Amygdala (tissue), 56 donors: ENCODE results near the gene ABCG5.

Experiments
- DNase-seq, 56 donors: peaks; one replicate each; lab custom pipeline; 2025; lab: John Stamatoyannopoulos, UW

Gene ABCG5

GRCh38 chr2:43838560-43839267 lies at the start of gene ABCG5, which contains the start of gene ABCG8:
Gene ABCG5, minus strand, starts transcription at chr2:43838839. Its CDS starts 160 bp downstream, at chr2:43838679.
Gene ABCG8, plus strand, starts transcription at chr2:43838971. Its CDS starts 83 bp downstream, at chr2:43839054.
- no peak for DNase-seq

GRCh38 chr2:43887176-43887575 lies 48.5 kb upstream of the ABCG5 start:
- DNase-seq = no peak

GRCh38 chr2:43885132-43885632 lies 46.5 kb upstream of the ABCG5 start:
- DNase-seq = no peak

DNA sequence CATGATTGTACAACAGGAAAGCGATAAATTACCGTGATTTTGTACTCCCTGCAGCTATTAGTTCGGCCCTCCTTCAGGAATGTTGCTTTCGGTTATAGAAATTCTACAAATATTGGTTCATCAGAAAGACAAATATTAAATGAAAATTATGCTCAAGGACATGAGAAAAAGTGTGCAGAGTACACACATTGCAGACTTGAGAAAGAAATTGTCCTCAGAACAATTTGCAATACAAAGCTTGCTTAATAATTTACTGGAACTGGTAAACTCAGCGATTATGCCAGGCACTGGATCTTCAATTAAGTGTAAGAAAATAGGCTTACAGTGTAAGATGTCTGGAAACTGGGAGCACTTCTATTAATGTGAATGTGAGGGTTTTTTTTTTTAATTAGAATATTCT lies 46.0 kb upstream of the ABCG5 start:
- DNase-seq = no peak

- no peak for DNase-seq
Measured at GRCh38 chr2:43882312-43882711, 43.7 kb upstream of the ABCG5 start.

- DNase-seq = no peak
Measured at GRCh38 chr2:43880952-43881351, 42.3 kb upstream of the ABCG5 start.

GRCh38 chr2:43880471-43880870 lies 41.8 kb upstream of the ABCG5 start:
- DNase-seq = no peak

DNA sequence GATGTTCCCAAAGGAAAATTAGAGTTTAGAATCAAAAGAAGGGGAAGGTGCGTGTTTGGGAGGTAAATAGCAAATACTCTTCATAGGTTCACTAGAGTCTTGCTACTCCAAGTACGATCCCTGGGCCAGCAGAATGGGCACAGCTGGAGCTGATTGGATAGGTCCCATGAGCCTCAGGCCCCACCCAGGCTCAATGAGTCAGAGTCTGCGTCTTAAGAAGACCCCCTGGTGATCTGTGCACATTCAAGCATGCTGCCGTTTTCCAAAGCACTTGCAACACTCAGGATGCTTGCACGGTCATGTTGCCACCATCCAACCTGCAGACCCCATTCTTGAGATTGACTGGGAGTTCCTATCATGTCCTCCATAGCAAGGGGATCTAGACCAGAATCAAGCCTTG lies 40.6 kb upstream of the ABCG5 start:
- DNase-seq = no peak

- peak in 38 of 56 donors; percentile 5 to 80 (median 38) for DNase-seq
Measured at GRCh38 chr2:43877782-43878464, 39.3 kb upstream of the ABCG5 start.

- no peak for DNase-seq
Measured at GRCh38 chr2:43874776-43875451, 36.3 kb upstream of the ABCG5 start.

DNA sequence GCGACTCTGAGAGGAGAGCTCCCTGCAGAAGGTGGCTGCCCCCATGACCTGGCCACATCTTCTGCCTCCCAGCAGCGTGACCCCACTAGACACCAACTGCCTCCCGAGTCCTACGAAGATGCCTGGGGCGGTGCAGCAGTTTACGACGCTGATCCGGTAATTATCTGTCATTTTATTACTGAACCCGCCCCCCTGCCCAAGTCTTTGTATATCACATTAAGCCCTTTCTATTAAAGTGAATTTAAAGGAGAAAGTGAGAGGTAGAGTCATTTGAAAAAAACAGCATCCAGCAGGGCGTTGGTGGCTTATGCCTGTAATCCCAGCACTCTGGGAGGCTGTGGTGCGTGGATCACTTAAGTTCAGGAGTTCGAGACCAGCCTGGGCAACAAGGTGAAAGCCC lies 33.5 kb upstream of the ABCG5 start:
- DNase-seq = no peak

GRCh38 chr2:43855292-43855691 lies 16.7 kb upstream of the ABCG5 start:
- DNase-seq = no peak

GRCh38 chr2:43854671-43855070 lies 16.0 kb upstream of the ABCG5 start:
- no peak for DNase-seq

GRCh38 chr2:43853141-43854081 lies 14.8 kb upstream of the ABCG5 start:
- DNase-seq = no peak

- no peak for DNase-seq
Measured at GRCh38 chr2:43852196-43852730, 13.6 kb upstream of the ABCG5 start.

- DNase-seq = no peak
Measured at GRCh38 chr2:43851011-43851980, 12.7 kb upstream of the ABCG5 start.

- no peak for DNase-seq
Measured at GRCh38 chr2:43848214-43848613, 9.6 kb upstream of the ABCG5 start.

DNA sequence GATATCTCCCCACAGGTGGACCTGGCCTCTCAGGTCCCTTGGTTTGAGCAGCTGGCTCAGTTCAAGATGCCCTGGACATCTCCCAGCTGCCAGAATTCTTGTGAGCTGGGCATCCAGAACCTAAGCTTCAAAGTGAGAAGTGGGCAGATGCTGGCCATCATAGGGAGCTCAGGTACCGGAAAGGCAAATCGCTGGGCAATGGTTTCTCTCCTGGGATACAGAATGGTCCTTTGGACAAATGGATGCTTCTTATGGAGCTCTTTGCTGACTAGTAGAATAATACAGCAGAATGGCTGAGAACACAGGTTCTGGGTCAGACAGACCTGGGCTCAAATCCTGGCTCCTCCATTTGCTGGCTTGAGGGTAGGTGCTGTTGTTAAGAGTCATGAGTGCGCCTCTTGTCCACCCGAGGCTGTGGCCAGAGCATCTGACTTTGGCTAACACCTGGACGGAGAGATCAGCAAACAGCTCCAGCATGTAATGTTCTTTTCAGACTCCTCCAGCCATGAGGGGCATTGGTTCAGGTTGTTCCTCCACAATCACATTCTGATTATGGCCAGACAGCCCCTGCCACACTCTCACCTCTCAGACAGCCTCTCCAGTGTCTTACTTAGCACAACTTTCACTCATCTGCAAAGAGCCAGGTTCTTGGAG lies 7.6 kb upstream of the ABCG5 start:
- DNase-seq = no peak
